Activated CD4-positive, alpha-beta T cell treated with anti-CD3 and anti-CD28 coated beads, Interleukin-2, amount 10 ng/mL, durations not matched to agents 24 days and 14 days (primary cell): ENCODE data around the gene CELF2. TPM values are rescaled to one million over a fixed set of nuclear protein-coding genes. Genes with fewer than 3 reads are reported as not detected.
A peak's percentile ranks its signal among the peaks of the same experiment; 100 is the strongest.
"Not testable (repeated sequence)": the region's sequence is repeated elsewhere in the genome, so short reads cannot be mapped to it uniquely, and the experiment has no call there.

Experiments used
- DNase-seq: peaks from one replicate; pipeline ENCODE4 v3.0.0; 2022
- H3K27ac Mint-ChIP-seq: one replicate; pipeline ENCODE4 v1.8.0; 2022; ENCODE audit warnings: mild to moderate bottlenecking, mixed read lengths
- H3K27me3 Mint-ChIP-seq: one replicate; pipeline ENCODE4 v1.8.0; 2022; ENCODE audit warnings: mixed read lengths
- H3K36me3 Mint-ChIP-seq: one replicate; pipeline ENCODE4 v1.8.0; 2022; ENCODE audit warnings: low read depth, mild to moderate bottlenecking, mixed read lengths
- H3K4me1 Mint-ChIP-seq: one replicate; pipeline ENCODE4 v1.8.0; 2021; ENCODE audit warnings: mixed read lengths
- H3K4me3 Mint-ChIP-seq: one replicate; pipeline ENCODE4 v1.8.0; 2022; ENCODE audit warnings: mild to moderate bottlenecking, moderate library complexity, mixed read lengths
- H3K9me3 Mint-ChIP-seq: one replicate; pipeline ENCODE4 v1.8.0; 2021; ENCODE audit warnings: mixed read lengths
- intact Hi-C: fragments of 100-400 bp; cut with micrococcal nuclease; formaldehyde crosslinking; loops from one replicate; pipeline ENCODE4 v1.15.1; 2023
- total RNA-seq: library from RNA; stranded (reverse); gene quantifications from 2 replicates; pipeline ENCODE4 v1.2.3, GENCODE V29; 2022

The CELF2 gene
- total RNA-seq, 1 donor from 2014 or later: 95.5 TPM

DNA sequence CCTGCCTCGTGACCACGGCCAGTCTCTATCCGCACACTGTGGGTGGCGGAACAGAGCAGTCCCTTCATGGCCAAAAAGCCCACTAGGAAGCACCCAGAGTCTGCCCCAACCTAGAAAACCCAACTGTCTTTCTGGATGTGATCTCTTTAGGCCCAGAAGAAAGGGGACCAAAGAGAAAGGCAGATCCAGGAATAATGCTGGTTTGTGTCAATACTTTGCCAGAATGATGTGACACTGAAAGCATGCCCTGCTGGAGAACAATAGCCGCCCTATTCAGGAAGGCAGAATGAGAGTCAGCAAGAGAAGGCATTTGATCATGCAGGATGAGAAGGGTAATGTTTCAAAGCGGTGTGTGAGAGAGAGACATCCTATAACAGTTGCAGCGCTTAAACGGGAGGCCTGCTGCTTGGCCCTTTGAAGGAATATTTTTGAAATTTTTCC, 319.1 kb downstream of the CELF2 start:
- DNase-seq: no peak
- peaks cover 23% of the 10 kb centered on the region for H3K4me1 Mint-ChIP-seq
- peaks cover 38% of the 10 kb centered on the region for H3K36me3 Mint-ChIP-seq
- H3K27ac Mint-ChIP-seq: peak overlapping the region; percentile 29
- intact Hi-C loops: no loop called here
- no peaks in the 10 kb centered on the region for H3K27me3 Mint-ChIP-seq
- no peaks in the 10 kb centered on the region for H3K9me3 Mint-ChIP-seq
- H3K4me3 Mint-ChIP-seq: no peak overlapping the region

DNA sequence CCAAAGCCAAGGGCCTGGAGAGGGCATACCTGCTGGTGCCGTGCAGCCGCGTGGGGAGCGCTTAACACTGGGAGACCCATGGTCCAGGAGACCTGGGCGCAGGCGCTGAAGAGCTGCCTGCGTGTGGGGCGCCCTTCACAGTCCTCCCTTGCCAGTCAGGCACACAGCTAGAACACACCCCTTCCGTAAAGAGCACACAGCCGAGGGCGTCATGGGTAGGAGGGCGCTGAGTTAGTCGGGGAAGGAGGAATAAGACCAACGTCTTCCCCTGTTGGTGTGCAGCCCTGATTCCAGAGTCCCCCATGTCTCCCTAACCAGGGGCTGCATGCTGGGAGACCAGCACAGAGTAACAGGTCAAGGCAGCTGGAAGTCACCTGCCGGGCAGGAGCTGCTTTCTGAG, 319.8 kb downstream of the CELF2 start:
- intact Hi-C loops: no loop called here
- H3K27me3 Mint-ChIP-seq: no peaks in the 10 kb centered on the region
- H3K9me3 Mint-ChIP-seq: no peaks in the 10 kb centered on the region
- DNase-seq: peak; percentile 64
- peaks cover 21% of the 10 kb centered on the region for H3K4me1 Mint-ChIP-seq
- H3K36me3 Mint-ChIP-seq: peaks cover 31% of the 10 kb centered on the region
- no peak overlapping the region for H3K27ac Mint-ChIP-seq
- no peak overlapping the region for H3K4me3 Mint-ChIP-seq

DNA sequence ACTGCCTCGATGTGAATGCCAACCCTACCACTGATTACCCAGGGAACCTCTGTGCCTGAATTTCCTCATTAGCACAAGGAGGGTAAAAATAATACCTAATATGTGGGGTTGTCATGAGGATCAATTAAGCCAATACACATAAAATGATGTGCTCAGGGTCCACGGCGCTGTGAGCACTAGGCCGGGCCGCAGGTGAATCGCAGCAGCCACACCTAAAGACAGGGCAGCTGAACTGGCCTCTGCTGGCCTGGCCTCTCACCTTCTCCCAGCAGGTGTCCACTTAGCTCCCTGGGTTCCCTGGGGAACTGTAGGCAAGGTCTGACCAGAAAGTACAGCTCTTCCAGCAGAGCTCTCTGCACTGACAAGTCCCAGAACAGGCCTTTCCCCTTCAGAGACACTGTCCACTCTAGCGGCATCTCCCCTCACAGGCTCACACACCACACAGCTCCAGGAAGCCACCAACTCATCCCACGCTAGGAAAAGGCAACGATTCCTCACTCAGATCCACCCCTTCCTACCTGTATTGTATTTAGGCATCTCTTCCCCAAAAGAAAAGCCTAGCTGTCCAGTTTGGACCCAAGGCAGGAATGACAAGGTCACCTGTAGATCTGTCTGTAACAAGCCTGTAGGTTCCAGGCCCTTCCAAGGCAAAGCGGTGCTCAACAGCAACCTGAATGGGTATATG, 320.6 kb downstream of the CELF2 start:
- no peaks in the 10 kb centered on the region for H3K9me3 Mint-ChIP-seq
- no peak overlapping the region for H3K4me3 Mint-ChIP-seq
- no peak for DNase-seq
- peaks cover 25% of the 10 kb centered on the region for H3K36me3 Mint-ChIP-seq
- no peak overlapping the region for H3K27ac Mint-ChIP-seq
- H3K4me1 Mint-ChIP-seq: peaks cover 16% of the 10 kb centered on the region
- intact Hi-C loops: no loop called here
- no peaks in the 10 kb centered on the region for H3K27me3 Mint-ChIP-seq

DNA sequence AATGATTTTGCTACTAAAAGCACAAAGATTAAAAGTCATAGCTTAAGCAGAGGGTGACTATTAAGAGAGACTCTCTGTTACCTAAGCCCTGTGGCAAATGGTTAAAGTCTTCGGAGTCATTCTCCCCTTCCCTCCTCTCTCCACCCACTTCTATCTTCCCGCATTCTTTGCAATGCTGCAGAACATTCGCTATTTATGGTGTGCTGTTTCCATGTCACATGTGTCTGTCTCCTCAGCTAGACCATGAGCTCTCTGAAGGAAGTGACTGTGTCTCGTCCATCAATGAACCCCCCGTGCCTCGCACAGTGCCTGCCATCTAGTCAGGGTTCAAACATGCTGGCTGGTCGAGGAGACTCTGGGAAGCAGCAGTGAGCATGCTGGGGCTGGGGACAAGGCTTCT, 321.3 kb downstream of the CELF2 start:
- H3K9me3 Mint-ChIP-seq: no peaks in the 10 kb centered on the region
- intact Hi-C loops: no loop called here
- H3K36me3 Mint-ChIP-seq: peaks cover 21% of the 10 kb centered on the region
- no peak overlapping the region for H3K4me3 Mint-ChIP-seq
- no peak for DNase-seq
- no peak overlapping the region for H3K27ac Mint-ChIP-seq
- peaks cover 16% of the 10 kb centered on the region for H3K4me1 Mint-ChIP-seq
- no peaks in the 10 kb centered on the region for H3K27me3 Mint-ChIP-seq

DNA sequence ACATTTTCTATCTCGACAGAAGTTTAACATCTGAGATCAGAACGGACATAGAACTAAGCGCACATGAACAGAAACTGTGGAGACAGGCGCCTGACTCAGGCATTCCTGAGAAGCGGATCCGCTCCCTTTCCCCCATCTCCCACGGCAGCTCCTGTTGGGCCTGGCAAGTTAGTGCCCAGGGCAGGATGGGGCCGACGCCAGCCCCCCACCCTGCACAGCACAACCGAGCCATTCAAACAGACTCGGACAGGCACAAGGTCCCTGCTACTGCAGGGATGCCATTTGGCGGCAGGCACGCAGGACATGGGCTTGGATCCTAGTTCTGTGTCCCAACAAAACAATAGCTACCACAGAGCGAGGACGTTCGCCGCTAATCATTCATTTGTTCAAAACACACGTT, 322.0 kb downstream of the CELF2 start:
- Mint-ChIP-seq H3K27me3 (no peaks in the 10 kb centered on the region), H3K9me3 (no peaks in the 10 kb centered on the region), H3K4me1 (peaks cover 11% of the 10 kb centered on the region), H3K36me3 (peaks cover 15% of the 10 kb centered on the region), H3K4me3 (no peak overlapping the region), H3K27ac (no peak overlapping the region)
- no peak for DNase-seq
- intact Hi-C loops: loop anchor here (10.0 kb wide), 1 partner anchor 125 kb away; no protein-coding TSS in a partner anchor

DNA sequence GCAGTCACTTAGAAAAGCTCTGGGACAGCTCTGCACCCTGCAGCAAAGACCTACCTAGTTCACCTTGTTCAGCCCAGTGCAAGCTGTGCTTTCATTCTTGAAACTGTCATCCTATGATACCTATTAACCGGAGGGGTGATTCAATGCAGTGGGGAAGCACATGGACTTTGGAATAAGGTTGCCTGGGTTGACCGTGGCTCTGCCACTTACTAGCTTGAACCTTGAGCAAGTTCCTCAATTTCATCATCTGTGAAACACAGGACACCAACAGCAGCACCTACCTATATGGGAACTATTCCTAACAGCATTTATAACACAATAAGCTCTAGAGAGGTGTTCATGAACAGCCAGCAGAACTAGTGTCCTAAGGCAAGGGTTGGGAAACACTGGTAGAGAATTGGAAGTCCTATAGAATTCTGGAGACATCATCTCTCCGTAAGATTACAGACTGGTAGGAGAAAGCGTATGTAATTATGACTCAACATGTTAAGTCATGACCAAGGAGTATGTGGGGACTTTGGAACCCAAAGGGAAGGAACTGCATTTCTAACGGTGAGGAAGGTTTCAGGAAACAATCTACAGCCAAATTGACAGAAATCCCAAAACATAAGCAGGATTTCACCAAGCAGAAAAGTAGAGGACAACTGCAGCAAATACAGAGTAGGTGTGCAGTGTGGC, 323.8 kb downstream of the CELF2 start:
- no peaks in the 10 kb centered on the region for H3K27me3 Mint-ChIP-seq
- H3K9me3 Mint-ChIP-seq: no peaks in the 10 kb centered on the region
- no peak overlapping the region for H3K4me3 Mint-ChIP-seq
- peaks cover 2% of the 10 kb centered on the region for H3K36me3 Mint-ChIP-seq
- DNase-seq: no peak
- intact Hi-C loops: loop anchor here (10.0 kb wide), 1 partner anchor 123 kb away; no protein-coding TSS in a partner anchor
- peaks cover 4% of the 10 kb centered on the region for H3K4me1 Mint-ChIP-seq
- no peak overlapping the region for H3K27ac Mint-ChIP-seq

DNA sequence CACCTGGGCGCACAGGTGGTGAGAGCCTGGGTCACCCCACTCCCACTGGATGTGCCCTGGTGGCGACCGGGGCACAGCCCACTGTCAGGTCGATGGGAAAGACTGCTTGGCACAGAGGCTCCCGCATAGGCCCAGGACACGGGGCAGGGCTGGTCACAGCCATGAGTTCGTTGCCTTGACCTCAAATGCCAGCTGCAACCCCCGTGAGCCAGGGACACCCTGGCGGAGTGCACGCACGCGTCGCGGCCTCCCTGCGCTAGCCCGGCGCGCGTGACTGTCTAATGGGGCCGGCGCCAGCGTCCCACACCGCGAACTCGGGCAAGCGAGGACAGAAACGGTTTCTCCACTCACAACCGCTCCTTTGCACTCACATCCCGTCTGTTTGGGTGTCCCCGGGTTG, 326.4 kb downstream of the CELF2 start:
- Mint-ChIP-seq H3K4me3 (no peak overlapping the region), H3K9me3 (no peaks in the 10 kb centered on the region), H3K4me1 (no peaks in the 10 kb centered on the region), H3K36me3 (no peaks in the 10 kb centered on the region), H3K27ac (no peak overlapping the region), H3K27me3 (peaks cover 6% of the 10 kb centered on the region)
- intact Hi-C loops: loop anchor here (10.0 kb wide), 1 partner anchor 121 kb away; no protein-coding TSS in a partner anchor
- DNase-seq: no peak

DNA sequence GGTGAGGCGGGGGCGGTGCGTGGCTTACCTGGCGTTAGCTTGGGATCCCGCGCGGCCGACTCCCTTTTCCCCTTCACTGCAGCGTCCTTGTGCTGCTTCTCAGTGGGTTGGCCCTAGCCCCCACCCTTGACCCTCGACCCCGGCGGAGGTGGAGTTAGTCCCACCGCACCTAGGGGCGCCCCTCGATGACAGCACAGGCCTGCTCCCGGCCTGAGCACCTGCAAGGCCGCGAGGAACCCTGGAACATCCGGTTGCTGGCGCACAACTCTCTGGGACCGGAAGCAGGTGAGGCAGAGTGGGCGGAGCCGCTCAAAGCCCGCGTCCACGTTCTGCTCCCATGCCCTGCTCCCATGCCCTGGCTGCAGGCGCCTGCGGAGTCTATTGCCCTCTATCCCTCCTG, 326.9 kb downstream of the CELF2 start:
- H3K27ac Mint-ChIP-seq: no peak overlapping the region
- intact Hi-C loops: loop anchor here (10.0 kb wide), 1 partner anchor 120 kb away; no protein-coding TSS in a partner anchor
- peak overlapping the region; percentile 13 for H3K4me3 Mint-ChIP-seq
- no peaks in the 10 kb centered on the region for H3K36me3 Mint-ChIP-seq
- no peaks in the 10 kb centered on the region for H3K4me1 Mint-ChIP-seq
- H3K9me3 Mint-ChIP-seq: no peaks in the 10 kb centered on the region
- peaks cover 6% of the 10 kb centered on the region for H3K27me3 Mint-ChIP-seq
- DNase-seq: peak; percentile 65

DNA sequence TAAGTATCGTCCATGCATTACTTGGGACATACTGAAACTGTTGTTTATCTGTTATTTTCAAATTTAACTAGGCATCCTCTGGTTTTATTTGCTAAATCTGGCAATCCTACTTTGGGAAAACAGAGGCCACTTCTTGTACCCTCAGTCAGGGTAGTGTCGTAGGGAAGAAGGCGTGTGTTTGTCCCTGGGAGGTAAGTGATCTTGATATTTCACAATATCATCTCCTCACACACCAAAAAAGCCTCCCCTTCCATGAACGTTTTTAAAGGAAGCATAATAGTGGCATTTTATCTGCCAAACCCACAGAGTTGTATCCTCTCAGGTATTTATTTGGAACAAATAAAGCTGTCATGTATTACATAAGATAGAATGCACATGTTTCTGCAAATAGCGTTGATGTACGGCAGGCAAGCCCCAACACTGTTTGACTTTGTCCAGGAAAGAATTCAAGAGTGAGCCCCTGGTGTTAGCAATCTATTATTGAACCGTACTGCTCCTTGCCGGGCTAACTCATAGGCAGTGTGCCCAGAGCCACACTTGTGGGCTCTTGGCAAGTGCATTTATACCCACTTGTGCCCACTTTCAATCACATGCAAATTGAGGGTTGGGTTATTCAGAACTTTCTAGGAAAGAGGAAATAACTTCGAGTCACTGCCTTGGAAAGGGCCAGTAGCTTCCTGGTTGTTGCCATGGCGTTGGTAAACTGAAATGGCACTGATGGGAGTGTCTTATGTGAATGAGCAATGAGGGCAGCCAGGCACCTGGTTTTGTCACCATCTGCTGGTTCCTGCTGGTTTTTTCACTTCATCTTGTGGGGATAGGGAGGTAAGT, 327.8 kb downstream of the CELF2 start:
- Mint-ChIP-seq H3K36me3 (no peaks in the 10 kb centered on the region), H3K9me3 (no peaks in the 10 kb centered on the region), H3K4me3 (no peak overlapping the region), H3K4me1 (no peaks in the 10 kb centered on the region), H3K27ac (no peak overlapping the region), H3K27me3 (peaks cover 6% of the 10 kb centered on the region)
- DNase-seq: no peak
- intact Hi-C loops: loop anchor here (10.0 kb wide), 1 partner anchor 119 kb away; no protein-coding TSS in a partner anchor

DNA sequence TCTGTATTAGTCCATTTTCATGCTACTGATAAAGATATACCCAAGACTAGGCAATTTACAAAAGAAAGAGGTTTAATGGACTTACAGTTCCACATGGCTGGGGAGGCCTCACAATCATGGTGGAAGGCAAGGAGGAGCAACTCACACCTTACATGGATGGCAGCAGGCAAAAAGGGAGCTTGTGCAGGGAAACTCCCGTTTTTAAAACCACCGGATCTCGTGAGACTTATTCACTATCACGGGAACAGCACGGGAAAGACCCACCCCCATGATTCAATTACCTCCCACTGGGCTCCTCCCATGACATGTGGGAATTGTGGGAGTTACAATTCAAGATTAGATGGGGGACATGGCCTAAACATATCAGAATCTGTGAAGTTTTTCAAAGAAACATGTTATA, 329.9 kb downstream of the CELF2 start:
- H3K27ac Mint-ChIP-seq, H3K9me3 Mint-ChIP-seq, H3K4me1 Mint-ChIP-seq, H3K4me3 Mint-ChIP-seq, DNase-seq, H3K27me3 Mint-ChIP-seq, H3K36me3 Mint-ChIP-seq: not testable (repeated sequence)
- intact Hi-C loops: loop anchor here (10.0 kb wide), 1 partner anchor 117 kb away; no protein-coding TSS in a partner anchor

DNA sequence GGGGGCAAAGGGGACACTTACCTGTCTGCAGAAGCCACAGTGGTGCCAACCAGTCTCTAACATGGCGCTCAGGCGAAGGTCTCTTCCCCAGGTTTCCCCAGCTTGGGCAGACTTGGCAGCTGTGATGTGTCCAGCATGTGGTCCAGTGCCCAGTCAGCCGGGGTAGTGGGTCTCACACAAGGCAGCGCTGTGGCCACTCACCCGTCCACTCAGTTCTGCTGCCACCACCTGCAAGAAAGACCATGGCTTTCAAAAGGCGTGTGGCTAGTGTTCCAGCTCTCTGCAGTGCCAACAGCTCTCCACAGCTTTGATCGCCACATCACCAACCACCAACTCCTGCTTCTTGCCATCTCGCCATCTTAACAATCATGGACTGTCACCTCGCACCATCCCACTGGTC, 334.1 kb downstream of the CELF2 start:
- H3K27me3 Mint-ChIP-seq: peaks cover 5% of the 10 kb centered on the region
- H3K36me3 Mint-ChIP-seq: no peaks in the 10 kb centered on the region
- no peak overlapping the region for H3K27ac Mint-ChIP-seq
- H3K9me3 Mint-ChIP-seq: peaks cover 6% of the 10 kb centered on the region
- H3K4me1 Mint-ChIP-seq: no peaks in the 10 kb centered on the region
- no peak for DNase-seq
- H3K4me3 Mint-ChIP-seq: no peak overlapping the region
- intact Hi-C loops: no loop called here

DNA sequence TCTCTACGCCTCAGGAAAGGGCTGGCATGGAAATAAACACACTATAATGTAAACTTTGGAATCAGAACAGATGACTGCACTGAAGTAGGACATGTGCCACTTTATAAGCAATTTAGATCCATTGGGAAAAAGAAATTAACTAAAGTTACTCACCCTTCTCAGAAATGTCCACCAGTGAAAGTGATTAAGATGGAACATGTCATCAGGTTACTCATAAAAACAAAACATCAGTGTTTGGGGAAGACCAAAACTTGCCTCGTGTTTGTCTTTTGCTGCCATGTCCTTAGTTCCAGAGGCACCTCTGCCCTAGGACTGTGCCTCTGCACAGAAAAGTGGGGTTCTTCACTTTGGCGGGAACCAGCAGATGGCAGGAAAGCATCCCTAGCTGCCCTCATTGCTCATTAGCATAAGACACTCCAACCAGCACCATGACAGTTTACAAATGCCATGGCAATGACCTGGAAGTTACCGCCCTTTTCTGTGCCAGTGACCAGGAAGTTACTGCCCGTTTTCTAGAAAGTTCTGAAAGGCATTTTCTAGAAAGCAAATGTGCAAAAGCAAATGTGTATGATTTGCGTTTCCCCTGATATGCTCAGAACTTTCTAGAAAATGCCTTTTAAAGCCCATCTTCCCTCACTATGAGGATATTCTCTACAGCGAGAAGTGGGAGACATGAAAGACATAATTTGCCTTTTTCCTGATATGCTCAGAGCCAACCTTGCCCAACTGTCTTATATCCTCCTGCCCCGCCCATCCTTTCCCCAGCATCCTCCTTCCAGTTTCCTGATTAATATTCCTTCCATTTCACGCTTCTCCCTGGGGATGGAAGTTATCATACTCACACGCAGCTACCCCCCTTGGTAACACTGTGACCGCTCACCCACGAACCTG, 335.6 kb downstream of the CELF2 start:
- intact Hi-C loops: no loop called here
- Mint-ChIP-seq H3K27ac (no peak overlapping the region), H3K36me3 (no peaks in the 10 kb centered on the region), H3K27me3 (peaks cover 2% of the 10 kb centered on the region), H3K4me1 (no peaks in the 10 kb centered on the region), H3K9me3 (peaks cover 11% of the 10 kb centered on the region), H3K4me3 (no peak overlapping the region)
- no peak for DNase-seq

DNA sequence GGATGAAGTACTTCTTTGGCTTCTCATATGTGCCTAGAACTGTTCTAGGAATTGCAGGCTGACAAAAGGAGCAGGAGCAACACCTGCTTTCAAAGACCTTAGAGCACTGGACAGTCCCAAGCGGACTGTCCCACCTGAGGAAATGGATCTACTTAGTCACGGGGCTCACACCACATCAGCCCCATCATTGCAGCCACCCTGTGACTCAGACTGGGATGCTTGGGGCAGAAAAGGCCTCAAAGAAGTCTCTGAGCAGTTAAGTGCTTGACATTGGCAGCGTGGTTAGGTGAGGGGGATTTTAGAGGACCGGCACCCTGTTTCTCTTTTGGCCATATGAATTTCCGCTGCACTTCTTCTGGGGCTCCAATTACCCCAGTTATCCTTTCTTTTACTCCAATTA, 337.2 kb downstream of the CELF2 start:
- no peak overlapping the region for H3K27ac Mint-ChIP-seq
- no peak for DNase-seq
- no peaks in the 10 kb centered on the region for H3K4me1 Mint-ChIP-seq
- H3K4me3 Mint-ChIP-seq: no peak overlapping the region
- intact Hi-C loops: no loop called here
- peaks cover 11% of the 10 kb centered on the region for H3K9me3 Mint-ChIP-seq
- no peaks in the 10 kb centered on the region for H3K36me3 Mint-ChIP-seq
- no peaks in the 10 kb centered on the region for H3K27me3 Mint-ChIP-seq
